Measurements from ENCODE around the gene INPP5J.
"Not testable (repeated sequence)": the region's sequence is repeated elsewhere in the genome, so short reads cannot be mapped to it uniquely, and the experiment has no call there.

INPP5J gene

GRCh38 chr22:31143038-31143437 lies 20.3 kb downstream of the INPP5J start:
- no peak for DNase-seq (ENCODE audit: low read depth in 3 of 3, low spot score in 1 of 3)

DNA sequence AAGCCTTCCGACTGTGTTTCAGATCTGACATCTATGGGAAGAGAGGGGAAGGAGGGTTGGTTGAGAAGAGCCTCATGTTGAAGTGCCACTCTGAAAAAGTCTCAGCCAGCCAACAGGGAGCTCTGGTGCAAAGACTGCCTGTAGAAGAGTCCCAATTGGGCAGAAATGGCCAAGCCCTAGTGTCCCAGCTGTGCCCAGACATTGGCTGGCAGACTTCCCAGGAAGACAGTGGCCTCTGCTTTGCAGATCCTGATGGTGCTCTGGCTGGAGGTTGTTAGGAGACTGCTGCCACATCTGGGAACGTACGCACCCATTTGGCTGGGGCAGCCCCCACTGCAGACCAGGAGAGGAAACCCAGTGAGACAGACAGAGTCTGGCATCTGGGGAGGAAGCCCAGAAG lies 20.8 kb downstream of the INPP5J start:
- DNase-seq (ENCODE audit: low read depth in 3 of 3, low spot score in 1 of 3) = no peak

DNA sequence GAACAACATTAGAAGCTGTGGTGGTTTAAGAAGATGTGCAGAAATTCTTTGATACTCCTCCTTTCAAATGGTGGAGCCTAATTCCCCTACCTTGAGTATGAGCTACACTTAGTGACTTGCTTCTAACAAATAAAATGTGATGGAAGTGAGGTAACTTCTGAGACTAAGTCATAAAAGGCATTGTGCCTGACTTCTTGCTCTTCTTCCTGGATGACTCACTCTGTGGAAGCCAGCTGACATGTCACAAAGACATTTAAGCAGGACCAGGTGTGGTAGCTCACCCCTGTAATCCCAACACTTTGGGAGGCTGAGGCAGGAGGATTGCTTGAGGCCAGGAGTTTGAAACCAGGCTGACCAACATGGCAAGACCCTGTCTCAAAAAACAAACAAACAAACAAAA lies 21.5 kb downstream of the INPP5J start:
- no peak for DNase-seq (ENCODE audit: low read depth in 3 of 3, low spot score in 1 of 3)

DNA sequence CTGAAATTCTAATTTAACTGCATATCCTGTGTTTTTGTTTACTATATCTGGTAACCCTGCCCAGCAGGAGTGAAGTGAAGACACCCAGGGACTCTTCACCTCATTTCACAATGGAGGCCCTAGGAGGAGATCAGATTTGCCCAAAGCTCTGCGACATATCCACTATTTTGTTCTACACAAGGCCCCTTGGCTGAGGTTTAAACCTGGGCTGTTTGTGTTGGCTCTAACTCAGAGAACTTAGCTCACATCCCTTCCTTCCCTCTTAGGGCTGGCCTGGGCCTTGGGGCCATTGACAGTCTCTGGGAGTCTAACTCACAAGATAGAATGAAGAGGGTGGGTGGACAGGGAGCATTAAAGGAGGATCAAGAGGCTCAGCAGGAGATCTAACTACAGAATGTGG lies 25.7 kb downstream of the INPP5J start:
- no peak for DNase-seq (ENCODE audit: low read depth in 3 of 3, low spot score in 1 of 3)

DNA sequence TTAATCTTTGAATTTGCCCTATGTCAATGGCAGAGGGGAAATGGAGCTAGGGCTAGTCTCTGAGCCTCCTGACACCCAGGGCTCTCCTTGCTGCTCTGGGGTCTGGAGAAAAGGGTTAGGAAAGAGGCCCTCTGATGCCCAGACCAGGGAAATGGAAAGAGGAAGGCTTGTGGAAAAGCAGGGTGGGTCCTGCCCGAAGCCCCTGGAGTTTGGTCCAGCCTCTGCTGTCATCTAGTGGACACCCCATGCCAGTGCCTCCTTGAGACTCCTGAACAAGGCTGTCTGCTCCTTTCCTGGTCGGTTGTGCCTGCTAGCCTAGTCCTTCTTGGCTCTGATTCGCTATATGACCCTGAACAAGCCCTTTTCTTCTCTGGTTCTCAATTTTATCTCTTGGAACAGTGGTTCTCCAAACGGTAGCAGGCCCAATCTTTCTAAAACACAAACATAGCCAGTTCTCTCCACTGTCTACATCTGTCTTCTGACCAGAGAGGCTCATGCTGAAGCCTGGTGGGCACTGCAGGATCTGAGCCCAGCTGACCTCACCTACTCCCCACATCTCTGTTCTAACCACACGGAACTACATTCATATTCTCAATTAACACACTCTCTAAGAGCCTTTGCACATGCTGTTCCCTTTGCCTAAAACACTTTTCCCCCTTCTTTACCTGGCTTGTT lies 26.3 kb downstream of the INPP5J start:
- DNase-seq (ENCODE audit: low read depth in 3 of 3, low spot score in 1 of 3) = no peak

- DNase-seq (ENCODE audit: low read depth in 3 of 3, low spot score in 1 of 3) = no peak
Measured at GRCh38 chr22:31150615-31151014, 27.8 kb downstream of the INPP5J start.

GRCh38 chr22:31151872-31152271 lies 29.1 kb downstream of the INPP5J start:
- DNase-seq (ENCODE audit: low read depth in 3 of 3, low spot score in 1 of 3) = no peak

GRCh38 chr22:31153357-31153756 lies 30.6 kb downstream of the INPP5J start:
- no peak for DNase-seq (ENCODE audit: low read depth in 3 of 3, low spot score in 1 of 3)

DNA sequence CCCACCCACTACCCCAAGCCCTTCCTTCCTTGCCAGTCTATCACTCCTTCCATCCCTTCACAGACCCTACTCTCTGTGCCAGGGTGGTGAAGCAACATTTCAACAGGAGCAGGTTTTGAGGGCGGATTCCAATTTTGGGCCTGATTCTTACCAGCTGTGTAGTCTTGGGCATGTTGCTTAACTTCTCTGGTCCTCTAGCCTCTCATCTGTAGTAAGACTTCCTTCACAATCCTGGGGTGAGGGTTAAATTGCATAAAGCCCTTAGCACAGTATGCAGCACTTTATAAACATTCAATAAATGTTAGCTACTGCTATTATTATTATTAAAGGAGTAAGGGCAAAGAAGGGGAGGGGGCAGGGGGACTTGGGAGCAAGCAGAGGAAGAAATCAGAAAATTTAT lies 32.2 kb downstream of the INPP5J start:
- no peak for DNase-seq (ENCODE audit: low read depth in 3 of 3, low spot score in 1 of 3)

DNA sequence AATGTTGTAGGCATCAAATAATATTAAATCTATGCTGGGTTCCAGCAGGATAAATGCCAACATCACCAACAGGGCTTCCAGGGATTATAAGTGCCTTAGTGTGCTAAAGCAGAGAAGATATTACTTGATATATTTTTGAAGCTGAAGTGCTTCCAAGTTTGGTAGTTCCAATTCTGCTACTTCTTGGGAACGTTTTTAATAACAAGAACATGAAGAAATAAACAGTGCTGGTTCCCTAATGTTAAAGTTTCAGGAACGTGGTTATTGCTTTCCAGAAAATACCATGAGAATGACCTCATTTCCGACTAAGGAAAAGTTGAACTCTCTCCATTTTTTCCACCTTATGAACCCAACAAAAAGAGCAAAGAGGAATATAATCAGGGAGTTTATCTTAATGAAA lies 32.7 kb downstream of the INPP5J start:
- no peak for DNase-seq (ENCODE audit: low read depth in 3 of 3, low spot score in 1 of 3)

DNA sequence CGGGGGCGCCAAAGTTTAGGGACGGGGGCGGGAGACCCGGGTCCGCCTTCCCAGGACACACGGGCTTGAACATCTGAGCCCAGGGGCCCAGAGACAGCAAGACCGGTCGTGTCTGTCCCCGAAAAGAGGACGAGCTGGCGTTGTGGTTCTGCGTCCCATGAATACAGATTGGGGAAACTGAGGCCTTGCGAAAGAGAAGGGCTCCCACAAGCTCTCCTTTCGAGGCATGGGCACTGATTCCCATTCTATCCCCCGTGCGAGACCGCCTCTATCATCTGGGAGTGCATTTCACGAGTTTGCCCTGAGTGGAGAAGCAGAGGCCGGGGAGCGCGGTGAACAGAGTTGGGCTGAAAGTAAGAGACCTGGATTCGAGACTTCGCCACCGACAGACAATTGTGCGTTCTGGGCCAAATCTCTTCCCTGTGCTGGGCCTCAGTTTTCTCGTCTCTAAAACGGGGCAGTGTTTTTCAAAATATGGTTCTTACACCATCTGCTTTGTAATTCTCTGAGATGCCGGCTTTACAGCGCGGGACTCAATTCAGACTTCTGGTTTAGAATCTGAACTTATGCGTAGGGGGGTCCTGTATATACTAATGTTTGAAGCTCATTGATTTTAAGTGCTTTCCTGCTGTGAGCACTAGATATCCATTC lies 37.7 kb downstream of the INPP5J start:
- DNase-seq (ENCODE audit: low read depth in 3 of 3, low spot score in 1 of 3) = no peak

GRCh38 chr22:31161386-31161785 lies 38.6 kb downstream of the INPP5J start:
- no peak for DNase-seq (ENCODE audit: low read depth in 3 of 3, low spot score in 1 of 3)

- no peak for DNase-seq (ENCODE audit: low read depth in 3 of 3, low spot score in 1 of 3)
Measured at GRCh38 chr22:31162015-31162765, 39.4 kb downstream of the INPP5J start.

- no peak for DNase-seq (ENCODE audit: low read depth in 3 of 3, low spot score in 1 of 3)
Measured at GRCh38 chr22:31170971-31171370, 48.2 kb downstream of the INPP5J start.

GRCh38 chr22:31171734-31172133 lies 49.0 kb downstream of the INPP5J start:
- DNase-seq (ENCODE audit: low read depth in 3 of 3, low spot score in 1 of 3) = not testable (repeated sequence)

DNA sequence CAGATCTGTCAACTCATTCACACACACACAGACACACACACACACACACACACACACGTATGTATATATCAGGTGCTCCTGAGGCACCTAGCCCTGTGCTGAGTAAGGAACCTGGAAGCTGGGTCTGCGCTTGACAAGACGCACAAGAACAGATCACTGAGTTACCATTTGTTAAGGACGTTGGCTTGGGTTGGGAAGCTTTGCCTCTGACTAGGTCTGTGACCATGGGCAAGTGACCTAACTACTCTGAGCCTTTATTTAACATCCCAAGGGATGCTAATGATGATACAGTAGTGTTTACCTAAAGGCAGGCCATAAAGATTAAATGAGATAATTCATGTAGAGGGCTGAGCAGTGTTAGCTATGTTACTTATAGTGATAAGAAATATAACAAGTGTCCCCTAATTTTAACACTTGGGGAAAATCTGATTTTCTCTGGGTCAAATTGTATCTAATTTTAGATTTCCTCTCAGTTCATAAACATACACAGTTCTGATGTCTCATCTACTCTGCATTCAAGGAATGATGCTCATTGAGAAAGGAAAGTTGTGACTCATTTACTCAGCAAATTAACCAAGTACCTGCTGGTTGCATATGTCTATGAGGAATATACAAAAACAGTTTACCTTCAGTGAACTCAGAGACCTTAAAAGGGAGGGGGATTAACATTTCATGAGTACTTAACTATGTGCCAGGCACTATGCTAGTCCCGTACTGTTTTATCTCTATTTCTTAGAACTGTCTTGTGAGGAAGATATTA lies 50.8 kb downstream of the INPP5J start:
- no peak for DNase-seq (ENCODE audit: low read depth in 3 of 3, low spot score in 1 of 3)

GRCh38 chr22:31176923-31177322 lies 54.2 kb downstream of the INPP5J start:
- DNase-seq (ENCODE audit: low read depth in 3 of 3, low spot score in 1 of 3) = no peak

- no peak for DNase-seq (ENCODE audit: low read depth in 3 of 3, low spot score in 1 of 3)
Measured at GRCh38 chr22:31177420-31178162, 54.8 kb downstream of the INPP5J start.

DNA sequence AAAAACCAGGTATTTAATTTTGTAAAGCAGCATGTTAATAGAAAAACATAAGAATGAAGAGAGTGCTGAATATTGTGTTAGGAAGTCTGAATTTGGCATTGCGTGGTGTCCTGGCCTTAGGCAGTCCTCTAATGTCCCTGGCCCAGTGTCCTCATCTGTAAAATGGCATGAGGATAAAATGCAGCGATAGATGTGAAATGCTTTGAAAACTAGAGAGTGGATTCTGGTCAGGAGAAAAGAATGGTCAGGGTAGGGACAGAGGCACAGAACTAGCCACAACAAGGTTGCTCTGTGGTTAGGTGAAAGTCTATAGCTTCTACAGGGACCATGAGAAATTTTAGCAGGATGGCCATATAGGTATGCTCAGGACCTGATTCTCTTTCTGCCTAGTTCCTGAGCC lies 56.1 kb downstream of the INPP5J start:
- no peak for DNase-seq (ENCODE audit: low read depth in 3 of 3, low spot score in 1 of 3)

- no peak for DNase-seq (ENCODE audit: low read depth in 3 of 3, low spot score in 1 of 3)
Measured at GRCh38 chr22:31179345-31179744, 56.6 kb downstream of the INPP5J start.

- no peak for DNase-seq (ENCODE audit: low read depth in 3 of 3, low spot score in 1 of 3)
Measured at GRCh38 chr22:31184015-31184414, 61.2 kb downstream of the INPP5J start.
